Endothelial cell (in vitro differentiated cells): ENCODE measurements around the gene VPS8. TPM values are rescaled to one million over a fixed set of nuclear protein-coding genes. Genes with fewer than 3 reads are reported as not detected.

Experiments
- DNase-seq: peaks from one replicate; pipeline ENCODE4 v3.0.0; 2021; ENCODE audit warnings: low spot score
- H3K27ac Mint-ChIP-seq: one replicate; pipeline ENCODE4 v1.8.0; 2021; ENCODE audit warnings: mixed read lengths, inconsistent platforms; ENCODE audit not compliant: unreplicated experiment
- H3K27me3 Mint-ChIP-seq: one replicate; pipeline ENCODE4 v1.8.0; 2021; ENCODE audit warnings: mild to moderate bottlenecking, moderate library complexity, mixed read lengths, inconsistent platforms; ENCODE audit not compliant: unreplicated experiment
- H3K36me3 Mint-ChIP-seq: one replicate; pipeline ENCODE4 v1.8.0; 2021; ENCODE audit warnings: mild to moderate bottlenecking, low read depth, mixed read lengths, inconsistent platforms; ENCODE audit not compliant: unreplicated experiment
- H3K4me1 Mint-ChIP-seq: one replicate; pipeline ENCODE4 v1.8.0; 2021; ENCODE audit warnings: mild to moderate bottlenecking, mixed read lengths, inconsistent platforms; ENCODE audit not compliant: unreplicated experiment
- H3K4me3 Mint-ChIP-seq: one replicate; pipeline ENCODE4 v1.8.0; 2021; ENCODE audit warnings: mild to moderate bottlenecking, mixed read lengths, inconsistent platforms; ENCODE audit not compliant: unreplicated experiment
- H3K9me3 Mint-ChIP-seq: one replicate; pipeline ENCODE4 v1.8.0; 2021; ENCODE audit warnings: mixed read lengths, inconsistent platforms; ENCODE audit not compliant: unreplicated experiment
- CTCF ChIP-seq: fragments of 200-600 bp; sonication (generic); IDR thresholded peaks from one replicate; pipeline ENCODE4 v1.5.0; 2021; ENCODE audit warnings: antibody characterized with exemption; ENCODE audit not compliant: unreplicated experiment
- total RNA-seq: library from RNA; stranded (reverse); fragmentation: NEBNext Ultra II Directional; extraction: Animal tissue kit (Norgen Biotek cat#: 25700); gene quantifications from one replicate; pipeline ENCODE4 v1.2.1, GENCODE V29; 2021; ENCODE audit not compliant: unreplicated experiment

Gene VPS8
- total RNA-seq, 1 donor from 2014 or later: 59.8 TPM

GRCh38 chr3:184815046-184815930 lies 3.3 kb downstream of the VPS8 start:
- no peaks in the 10 kb centered on the region for H3K9me3 Mint-ChIP-seq
- H3K27ac Mint-ChIP-seq: no peak overlapping the region
- TF ChIP-seq CTCF: no peak
- H3K27me3 Mint-ChIP-seq: no peaks in the 10 kb centered on the region
- H3K4me1 Mint-ChIP-seq: peaks cover 34% of the 10 kb centered on the region
- no peak for DNase-seq
- no peaks in the 10 kb centered on the region for H3K36me3 Mint-ChIP-seq
- no peak overlapping the region for H3K4me3 Mint-ChIP-seq

- Mint-ChIP-seq H3K36me3 (no peaks in the 10 kb centered on the region), H3K27me3 (no peaks in the 10 kb centered on the region), H3K9me3 (no peaks in the 10 kb centered on the region), H3K4me3 (no peak overlapping the region), H3K27ac (no peak overlapping the region), H3K4me1 (peaks cover 34% of the 10 kb centered on the region)
- DNase-seq: no peak
- TF ChIP-seq CTCF: no peak
Observed at GRCh38 chr3:184816614-184817013, 4.6 kb downstream of the VPS8 start.

- Mint-ChIP-seq H3K9me3 (no peaks in the 10 kb centered on the region), H3K36me3 (peaks cover 6% of the 10 kb centered on the region), H3K27me3 (no peaks in the 10 kb centered on the region), H3K4me3 (no peak overlapping the region), H3K27ac (no peak overlapping the region), H3K4me1 (peaks cover 25% of the 10 kb centered on the region)
- no peak for DNase-seq
- no peak for TF ChIP-seq CTCF
Observed at GRCh38 chr3:184820525-184820924, 8.6 kb downstream of the VPS8 start.

- H3K9me3 Mint-ChIP-seq: no peaks in the 10 kb centered on the region
- TF ChIP-seq CTCF: no peak
- no peaks in the 10 kb centered on the region for H3K27me3 Mint-ChIP-seq
- peaks cover 20% of the 10 kb centered on the region for H3K4me1 Mint-ChIP-seq
- no peak overlapping the region for H3K4me3 Mint-ChIP-seq
- H3K36me3 Mint-ChIP-seq: peaks cover 6% of the 10 kb centered on the region
- H3K27ac Mint-ChIP-seq: no peak overlapping the region
- DNase-seq: no peak
Observed at GRCh38 chr3:184821034-184821433, 9.1 kb downstream of the VPS8 start.

GRCh38 chr3:184822081-184822480 lies 10.1 kb downstream of the VPS8 start:
- no peak for TF ChIP-seq CTCF
- H3K4me1 Mint-ChIP-seq: peaks cover 10% of the 10 kb centered on the region
- H3K9me3 Mint-ChIP-seq: no peaks in the 10 kb centered on the region
- no peak overlapping the region for H3K4me3 Mint-ChIP-seq
- H3K36me3 Mint-ChIP-seq: peaks cover 6% of the 10 kb centered on the region
- DNase-seq: no peak
- H3K27me3 Mint-ChIP-seq: no peaks in the 10 kb centered on the region
- no peak overlapping the region for H3K27ac Mint-ChIP-seq
